Hippocampal formation (tissue), 2 donors: Measurements from ENCODE around the gene ANKRD65.
"Not testable (repeated sequence)": the region's sequence is repeated elsewhere in the genome, so short reads cannot be mapped to it uniquely, and the experiment has no call there.

Experiments
- DNase-seq, 2 donors: peaks; one replicate each; lab custom pipeline; 2025; lab: John Stamatoyannopoulos, UW

ANKRD65 gene

DNA sequence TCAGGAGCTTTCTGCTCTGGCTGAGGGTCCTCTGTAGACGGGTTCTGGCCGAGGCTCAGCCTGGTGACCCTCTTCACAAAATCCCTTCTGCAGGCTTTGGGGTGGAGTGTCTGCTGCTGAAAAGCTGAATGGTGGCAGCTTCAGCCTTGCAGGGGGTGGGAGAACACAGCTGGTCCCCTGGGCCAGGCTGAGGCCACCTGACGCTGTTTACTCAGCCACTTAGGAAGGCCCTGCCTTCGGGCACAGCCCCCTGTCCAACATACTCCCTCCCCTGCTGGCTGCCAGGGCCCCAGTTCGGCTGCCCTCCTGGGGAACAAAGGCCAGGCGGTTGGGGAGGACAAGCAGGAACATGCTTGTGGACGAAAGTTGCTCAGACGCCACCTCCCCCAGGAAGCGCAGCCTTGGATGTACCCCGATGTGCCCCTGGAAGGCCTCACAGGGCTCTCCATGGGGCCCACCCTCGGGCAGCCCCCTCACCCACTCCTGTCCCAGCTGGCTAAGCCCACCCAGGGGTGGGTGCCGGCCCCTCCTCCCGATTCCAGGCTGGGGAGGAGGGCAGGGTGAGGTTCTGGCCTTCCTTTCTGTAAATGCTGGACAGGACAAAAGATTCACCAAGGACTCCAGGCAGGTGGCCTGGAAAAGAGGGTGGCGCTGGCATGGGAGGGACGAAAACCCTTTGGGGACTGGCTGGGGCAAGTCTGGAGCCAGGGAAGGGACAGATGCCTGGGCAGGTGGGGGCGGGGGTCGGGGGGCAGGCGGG lies at the start of gene ANKRD65:
TSS of gene ANKRD65 (minus strand) at position 130 of the 760 bp plus-strand sequence. CDS start 271 bp downstream, outside the sequence.
- DNase-seq, result peak; percentile 36 to 39

DNA sequence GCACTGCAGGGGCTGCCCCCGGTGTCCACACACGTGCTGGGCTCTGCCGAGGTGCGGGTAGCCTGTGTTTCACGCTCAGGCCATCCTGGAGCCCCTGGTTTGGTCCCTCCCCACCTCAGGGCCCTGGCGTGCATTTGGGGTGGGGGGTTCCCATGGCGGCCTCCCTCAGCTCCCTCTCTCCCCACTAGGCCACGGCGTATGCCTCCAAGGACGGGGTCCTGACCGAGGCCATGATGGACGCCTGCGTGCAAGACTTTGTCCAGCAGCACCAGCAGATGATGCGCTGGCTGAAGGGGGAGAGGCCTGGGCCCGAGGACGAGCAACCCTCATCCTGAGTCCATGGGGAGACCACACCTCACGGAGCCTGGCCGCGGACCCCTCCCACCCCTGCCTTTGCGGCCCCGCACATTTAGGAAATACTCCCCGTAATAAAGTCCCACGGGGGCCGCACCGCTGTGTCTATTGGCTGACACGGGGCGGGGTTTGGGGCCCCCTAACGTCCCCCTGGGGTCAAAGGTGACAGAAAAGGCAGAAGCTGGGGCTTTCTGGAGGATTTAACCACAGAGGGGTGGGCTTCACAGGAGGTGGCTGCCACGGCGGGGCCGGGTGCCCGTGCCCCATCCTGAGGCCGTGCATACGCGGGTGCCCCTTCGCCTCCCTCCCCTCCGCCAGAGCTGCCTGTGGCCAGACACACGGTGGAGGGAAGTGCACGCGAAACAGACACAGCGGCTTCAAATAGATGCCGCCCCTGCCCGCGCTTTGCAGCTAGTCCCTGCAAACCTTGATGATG lies 47.3 kb upstream of the ANKRD65 start:
- DNase-seq, result not testable (repeated sequence)

DNA sequence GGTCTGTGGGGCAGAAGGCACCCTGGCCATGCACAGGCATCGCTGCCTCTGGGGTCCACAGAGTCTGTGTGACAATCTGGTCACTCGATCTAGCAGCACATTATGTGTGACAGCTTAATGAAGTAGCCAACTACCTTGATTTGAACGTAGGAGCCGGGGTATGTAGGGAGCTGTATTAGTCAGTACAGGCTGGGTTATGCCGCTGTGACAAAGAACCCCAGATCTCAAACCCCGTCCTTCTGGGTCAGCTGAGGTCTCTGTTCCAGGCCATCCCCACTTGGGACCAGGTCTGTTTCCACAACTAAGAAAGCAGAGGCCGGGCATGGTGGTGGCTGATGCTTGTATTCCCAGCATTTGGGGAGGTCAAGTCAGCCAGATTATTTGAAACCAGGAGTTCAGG lies 42.2 kb upstream of the ANKRD65 start:
- DNase-seq, result no peak

DNA sequence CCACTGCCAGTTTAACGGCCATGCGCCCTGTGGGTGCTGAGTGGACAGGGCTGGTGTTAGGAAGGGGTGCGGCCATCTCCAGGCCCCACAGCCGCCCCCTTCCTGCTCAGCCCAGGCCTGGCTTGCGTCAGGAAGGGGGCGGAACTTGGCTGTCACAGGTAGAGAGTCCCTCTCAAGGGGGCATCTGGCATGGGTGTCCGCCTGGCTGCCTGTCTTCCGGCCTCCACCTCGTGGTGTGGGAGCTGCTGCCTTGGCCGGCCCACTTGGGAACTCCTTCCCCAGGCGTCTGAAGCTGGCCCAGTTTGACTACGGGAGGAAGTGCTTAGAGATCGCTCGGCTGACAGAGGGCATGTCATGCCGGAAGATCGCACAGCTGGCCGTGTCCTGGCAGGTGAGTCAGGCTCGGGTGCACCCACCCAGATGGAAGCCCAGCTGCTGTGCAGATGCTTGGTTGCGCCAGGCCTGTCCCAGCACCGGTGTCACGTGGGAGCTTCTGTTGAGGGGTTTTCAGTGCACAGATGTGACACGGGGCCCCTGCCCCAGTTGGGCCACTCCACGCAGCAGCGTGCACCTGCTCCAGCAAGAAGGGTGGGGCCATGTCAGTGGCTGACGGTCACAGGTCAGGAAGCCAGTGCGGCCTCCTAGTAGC lies 41.4 kb upstream of the ANKRD65 start:
- no peak for DNase-seq

DNA sequence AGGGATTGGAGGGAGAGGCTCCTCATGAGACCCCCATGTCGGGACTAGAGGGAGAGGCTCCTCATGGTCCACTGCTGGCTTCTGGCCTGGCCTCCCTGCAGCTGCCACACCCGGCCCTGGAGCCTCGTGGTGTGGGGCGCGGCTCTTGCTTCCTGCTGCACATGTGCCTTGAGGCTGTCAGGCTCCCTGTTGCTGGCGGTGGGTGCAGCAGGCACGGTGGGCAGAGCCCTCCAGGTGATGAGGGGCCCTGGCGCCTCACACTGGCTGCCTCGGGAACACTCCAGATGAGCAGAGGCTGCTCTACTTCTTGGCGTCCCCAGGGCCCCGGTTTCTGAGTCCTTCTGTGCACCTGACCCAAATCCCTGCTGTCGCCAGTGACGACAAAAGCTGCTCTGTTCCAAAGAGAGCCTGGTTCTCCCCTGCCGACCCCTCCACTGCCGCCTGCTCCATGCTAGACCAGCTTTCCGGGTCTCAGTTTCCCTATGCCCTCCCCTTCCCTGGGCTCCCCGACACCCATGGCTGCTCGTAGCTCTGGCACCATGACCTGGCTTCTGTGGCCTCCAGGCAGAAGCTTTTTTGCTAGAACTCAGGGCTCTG lies 40.7 kb upstream of the ANKRD65 start:
- no peak for DNase-seq

DNA sequence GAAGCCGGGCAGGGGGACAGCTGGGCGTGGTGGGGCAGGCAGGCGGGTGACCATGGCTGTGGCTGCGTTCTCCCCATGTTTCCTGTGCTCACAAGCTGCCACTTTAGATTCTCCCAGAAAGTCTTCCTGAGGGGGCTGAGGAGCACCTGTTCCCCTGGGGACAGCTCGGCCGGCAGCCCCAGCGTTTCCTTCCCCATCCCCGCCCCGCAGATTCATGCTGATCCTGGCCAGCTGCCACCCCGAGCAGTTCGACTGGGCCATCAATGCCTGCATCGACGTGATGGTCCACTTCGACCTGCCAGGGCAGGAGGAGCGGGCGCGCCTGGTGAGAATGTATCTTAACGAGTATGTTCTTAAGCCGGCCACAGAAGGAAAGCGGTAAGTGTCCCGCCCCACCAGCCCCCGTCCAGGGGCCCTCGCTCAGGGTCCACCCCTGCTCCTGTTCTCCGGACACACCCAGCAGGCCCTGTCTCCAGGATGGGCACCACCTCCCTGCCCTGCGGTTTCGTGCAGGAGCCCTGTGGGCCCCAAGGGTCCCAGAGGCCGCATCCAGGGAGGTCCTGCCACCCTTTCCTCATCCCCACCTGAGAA lies 39.6 kb upstream of the ANKRD65 start:
- no peak for DNase-seq

DNA sequence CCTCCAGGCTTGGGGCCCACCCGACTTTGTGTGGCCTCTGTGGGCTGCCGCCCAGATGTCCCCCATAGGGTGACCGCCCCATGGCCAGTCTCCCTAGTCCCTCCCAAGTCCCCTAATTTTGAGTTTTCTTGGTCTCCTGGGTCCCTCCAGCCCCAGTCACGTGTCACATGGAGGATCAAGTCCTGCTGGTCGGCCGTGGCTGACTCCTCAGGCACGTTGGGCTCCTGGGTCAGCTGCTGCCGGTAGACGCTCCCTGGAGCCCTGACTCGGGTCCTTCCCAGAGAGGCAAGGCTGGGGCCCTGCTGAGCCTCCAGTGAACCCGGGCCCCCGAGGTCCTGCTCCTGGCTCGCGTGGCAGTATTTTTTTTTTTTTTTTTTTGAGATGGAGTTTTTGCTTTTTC lies 38.6 kb upstream of the ANKRD65 start:
- DNase-seq, result not testable (repeated sequence)

DNA sequence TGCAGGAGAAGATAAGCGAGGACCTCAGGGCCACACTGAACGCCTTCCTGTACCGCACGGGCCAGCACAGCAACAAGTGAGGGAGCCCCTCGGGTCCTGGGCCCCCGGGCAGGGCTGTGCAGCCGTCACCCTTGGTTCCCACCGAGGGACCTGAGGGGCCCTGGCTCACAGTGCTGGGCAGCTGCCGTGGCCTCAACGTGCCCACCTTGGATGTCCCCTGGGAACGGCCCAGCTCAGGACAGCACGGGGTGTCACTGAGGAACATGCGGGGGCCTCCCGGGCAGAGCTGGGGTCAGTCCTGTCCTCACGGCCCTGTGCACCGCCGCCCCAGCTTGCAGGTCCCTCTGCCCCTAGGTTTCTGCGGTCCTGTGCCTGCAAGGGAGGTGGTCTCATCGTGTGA lies 38.1 kb upstream of the ANKRD65 start:
- DNase-seq, result not testable (repeated sequence)

DNA sequence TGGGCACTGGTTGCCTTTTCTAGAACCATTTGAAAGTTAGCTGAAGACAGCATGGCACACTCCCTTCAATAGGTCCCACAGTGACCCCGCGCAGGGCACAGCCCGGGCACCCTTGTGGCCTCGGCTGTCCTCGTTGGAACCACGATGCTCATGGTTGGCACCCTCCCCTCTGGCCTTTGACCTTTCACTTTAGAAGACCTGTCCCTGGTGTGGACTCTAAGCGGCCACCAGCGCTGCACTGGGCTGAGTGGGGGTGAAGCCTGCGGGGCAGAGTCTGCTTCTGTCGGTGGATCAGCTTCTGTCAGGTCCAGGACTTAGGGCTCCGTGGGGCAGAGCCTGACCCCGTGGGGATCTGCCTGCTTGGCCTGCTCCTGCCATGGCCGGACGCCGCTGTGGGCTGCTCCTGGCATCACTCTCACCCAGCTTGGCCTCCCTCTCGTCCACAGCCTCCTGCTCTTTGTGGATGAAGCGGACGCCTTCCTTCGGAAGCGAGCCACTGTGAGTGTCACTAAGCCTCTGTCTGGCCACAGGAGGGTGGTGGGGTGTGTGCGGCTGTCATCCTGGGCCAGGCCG lies 35.7 kb upstream of the ANKRD65 start:
- not testable (repeated sequence) for DNase-seq

DNA sequence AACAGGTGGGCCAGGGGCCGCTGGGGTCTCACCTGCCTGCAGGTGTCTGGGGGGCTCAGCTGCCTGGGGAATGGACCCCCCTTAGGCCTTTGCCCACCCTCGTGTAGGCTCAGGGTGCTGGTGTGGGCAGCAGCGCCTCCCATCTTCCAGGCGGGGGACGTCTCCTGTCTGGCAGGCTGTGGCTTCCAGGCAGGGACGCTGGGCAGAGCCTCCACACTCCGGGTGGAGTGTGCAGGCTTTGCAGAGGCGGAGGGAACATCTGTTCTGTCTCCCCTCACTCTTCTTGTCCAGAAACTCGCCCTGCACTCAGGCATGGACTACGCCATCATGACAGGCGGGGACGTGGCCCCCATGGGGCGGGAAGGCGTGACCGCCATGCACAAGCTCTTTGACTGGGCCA lies 34.9 kb upstream of the ANKRD65 start:
- not testable (repeated sequence) for DNase-seq

DNA sequence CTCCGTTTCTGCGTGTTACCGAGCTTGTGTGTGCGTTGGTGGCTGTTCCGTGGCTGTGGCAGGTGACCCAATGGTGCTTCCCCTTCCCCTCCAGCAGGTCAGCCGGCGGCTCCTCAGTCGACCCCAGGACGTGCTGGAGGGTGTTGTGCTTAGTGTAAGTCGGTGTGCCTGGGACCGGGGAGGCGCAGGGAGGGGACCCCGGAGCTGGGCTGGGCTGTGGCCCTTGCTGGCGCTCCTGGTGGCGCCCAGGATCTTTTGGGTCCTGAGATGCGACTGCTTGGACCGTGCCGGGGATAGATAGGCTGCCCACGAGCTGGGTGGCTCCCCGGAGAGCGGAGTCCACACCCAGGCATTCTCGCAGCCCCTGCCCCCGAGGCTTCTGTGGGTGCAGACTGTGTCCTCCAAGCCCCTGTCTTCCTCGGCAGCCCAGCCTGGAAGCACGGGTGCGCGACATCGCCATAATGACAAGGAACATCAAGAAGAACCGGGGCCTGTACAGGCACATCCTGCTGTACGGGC lies 34.3 kb upstream of the ANKRD65 start:
- DNase-seq, result no peak

DNA sequence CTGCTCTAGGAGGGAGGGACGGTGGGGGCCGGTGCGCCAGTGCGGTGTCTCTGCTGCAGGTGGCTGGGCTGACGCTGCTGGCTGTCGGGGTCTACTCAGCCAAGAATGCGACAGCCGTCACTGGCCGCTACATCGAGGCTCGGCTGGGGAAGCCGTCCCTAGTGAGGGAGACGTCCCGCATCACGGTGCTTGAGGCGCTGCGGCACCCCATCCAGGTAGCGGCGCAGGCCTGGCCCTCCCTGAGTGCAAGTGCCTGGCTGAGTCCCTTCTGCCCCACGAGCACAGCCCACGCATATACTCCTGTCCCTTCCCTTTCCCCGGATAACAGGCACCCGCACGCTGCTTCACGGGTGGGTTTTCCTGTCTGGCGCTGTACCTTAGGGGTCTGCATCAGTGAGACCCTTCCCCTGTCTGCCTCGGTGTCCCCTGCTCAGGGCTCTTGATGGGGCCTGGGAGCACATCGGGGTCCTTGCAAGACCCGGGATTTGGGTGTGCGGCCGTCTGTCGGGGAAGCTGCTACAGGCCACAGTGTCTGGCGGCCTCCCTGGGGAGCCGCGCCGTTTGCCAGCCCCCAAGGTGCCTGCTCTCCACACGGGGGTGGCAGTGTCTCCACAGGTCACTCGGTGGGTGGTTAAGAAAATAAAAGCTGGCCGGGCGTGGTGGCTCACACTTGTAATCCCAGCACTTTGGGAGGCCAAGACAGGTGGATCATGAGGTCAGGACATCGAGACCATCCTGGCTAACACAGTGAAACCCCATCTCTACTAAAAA lies 33.4 kb upstream of the ANKRD65 start:
- DNase-seq, result not testable (repeated sequence)

DNA sequence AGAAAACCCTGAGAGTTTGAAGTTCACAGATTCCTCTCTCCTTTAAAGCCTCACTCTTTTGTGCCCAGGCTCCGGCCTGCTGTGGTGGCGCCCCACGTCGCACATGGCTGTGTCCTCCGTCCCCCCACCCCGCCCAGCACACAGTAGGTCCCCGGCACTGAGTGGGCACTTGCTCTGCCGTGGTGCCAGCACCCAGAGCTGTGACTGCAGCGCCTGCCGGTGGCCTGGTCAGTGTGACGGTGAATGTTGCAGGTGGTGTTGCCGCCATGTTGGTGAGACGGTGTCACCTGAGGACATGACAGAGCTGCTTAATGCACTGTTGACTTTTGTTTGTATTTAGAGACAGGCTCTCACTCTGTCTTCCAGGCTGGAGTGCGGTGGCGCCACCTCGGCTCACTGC lies 31.8 kb upstream of the ANKRD65 start:
- DNase-seq, result no peak

DNA sequence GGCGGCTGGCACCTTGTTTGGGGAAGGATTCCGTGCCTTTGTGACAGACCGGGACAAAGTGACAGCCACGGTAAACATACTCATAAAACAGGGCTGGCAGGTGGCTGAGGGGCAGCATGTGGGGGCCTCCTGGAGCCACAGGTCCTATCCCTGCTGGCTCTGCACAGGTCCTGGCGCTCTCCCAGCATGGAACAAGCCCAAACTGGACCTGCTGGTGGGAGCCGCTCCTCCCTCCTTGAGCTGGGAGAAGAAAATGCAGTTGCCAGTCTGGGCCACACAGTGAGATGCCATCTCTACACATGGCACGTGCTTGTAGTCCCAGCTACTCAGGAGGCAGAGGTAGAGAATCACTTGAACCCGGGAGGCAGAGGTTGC lies 31.3 kb upstream of the ANKRD65 start:
- DNase-seq, result not testable (repeated sequence)

DNA sequence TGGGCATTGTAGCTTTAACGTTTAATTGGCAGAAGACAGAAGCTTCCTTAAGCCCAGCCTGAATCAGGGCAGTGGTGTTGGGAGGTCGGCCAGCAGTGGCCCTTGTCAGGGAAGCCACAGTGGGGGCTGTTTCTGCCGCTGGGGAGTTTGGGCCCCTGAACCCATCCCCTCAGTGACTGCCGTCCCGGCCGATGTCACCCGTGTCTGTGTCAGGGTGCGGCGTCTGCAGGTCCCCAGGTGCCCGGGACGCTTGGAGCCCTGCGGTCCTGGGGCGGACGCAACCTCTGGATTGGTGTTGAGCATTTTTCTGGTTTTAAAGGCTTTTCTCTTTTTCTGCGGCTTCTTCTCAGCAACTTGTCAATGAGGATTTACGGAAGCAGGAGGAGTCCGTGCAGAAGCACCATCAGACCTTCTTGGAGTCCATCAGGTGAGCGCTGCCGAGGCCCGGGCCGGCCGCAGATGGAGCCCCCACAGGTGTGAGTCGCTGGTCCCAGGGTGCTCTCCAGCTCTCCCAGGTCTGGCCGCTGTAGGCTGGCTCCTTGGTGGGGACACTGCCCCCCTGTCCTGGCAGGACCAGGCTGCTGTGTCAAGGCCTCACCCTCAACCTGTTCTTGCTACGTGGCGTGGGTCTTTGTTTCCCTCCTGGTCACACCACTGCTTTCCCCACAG lies 30.8 kb upstream of the ANKRD65 start:
- no peak for DNase-seq

DNA sequence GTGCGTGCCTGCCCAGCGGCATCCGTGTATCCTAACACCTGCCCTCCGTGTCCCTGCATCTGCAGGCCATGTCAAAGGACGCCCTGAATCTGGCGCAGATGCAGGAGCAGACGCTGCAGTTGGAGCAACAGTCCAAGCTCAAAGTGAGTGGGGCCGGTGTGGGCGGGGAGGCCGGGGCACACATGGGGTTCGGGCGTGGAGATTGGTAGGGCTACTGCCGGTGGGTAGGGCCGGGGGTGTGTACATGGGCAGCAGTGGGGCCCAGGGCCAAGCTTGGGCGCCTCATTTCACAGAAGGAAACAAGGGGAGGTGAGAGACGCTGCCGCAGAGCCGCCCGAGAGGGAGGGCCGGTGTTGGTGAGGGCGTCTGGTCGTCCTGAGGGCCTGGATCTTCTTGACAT lies 29.5 kb upstream of the ANKRD65 start:
- not testable (repeated sequence) for DNase-seq

DNA sequence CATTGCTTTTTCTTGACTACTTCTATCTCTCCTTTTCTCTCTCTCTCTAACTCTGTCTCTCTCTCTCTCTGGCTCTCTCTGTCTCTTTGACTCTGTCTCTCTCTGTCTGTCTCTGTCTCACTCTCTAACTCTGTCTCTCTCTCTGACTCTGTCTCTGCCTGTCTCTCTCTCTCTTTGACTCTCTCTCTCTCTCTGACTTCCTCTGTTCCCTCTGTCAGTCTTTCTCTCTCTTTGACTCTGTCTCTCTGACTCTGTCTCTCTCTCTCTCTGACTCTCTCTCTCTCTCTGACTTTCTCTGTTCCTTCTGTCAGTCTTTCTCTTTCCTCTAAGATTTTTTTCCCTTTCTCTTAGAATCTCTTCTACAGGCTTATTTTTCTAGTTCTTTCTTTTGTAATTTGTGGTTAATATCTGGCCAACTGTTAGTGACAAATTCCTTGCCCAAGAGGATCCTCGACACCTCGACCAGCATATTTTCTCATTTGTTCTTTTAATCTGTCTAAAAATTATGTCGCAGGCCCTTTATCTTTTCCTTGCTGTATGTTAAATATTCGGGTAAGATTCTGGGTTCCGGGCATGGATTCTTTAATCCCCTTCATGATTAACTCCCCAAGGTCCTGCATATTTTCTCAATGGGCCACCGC lies 28.1 kb upstream of the ANKRD65 start, which contains the start of gene ATAD3C:
TSS of gene ATAD3C (plus strand) at position 591 of the 641 bp plus-strand sequence. CDS start 995 bp downstream, outside the sequence.
- DNase-seq, result no peak

DNA sequence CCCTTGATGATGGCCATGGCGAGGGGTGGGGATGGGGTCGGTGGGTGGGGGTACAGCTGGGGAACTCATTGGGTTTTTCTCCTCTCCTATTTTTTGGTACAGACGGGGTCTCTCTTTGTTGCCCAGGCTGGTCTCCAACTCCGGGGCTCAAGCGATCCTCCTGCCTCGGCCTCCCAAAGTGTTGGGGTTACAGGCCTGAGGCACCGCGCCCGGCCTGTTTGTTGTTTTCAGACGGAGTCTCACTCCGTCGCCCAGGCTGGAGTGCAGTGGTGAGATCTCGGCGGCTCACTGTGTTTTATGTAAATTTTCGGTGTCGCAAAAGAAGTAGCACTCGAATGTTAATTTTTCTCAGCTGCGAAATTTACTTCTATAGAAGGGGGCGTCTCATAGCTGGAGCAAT lies 25.6 kb upstream of the ANKRD65 start:
- not testable (repeated sequence) for DNase-seq

DNA sequence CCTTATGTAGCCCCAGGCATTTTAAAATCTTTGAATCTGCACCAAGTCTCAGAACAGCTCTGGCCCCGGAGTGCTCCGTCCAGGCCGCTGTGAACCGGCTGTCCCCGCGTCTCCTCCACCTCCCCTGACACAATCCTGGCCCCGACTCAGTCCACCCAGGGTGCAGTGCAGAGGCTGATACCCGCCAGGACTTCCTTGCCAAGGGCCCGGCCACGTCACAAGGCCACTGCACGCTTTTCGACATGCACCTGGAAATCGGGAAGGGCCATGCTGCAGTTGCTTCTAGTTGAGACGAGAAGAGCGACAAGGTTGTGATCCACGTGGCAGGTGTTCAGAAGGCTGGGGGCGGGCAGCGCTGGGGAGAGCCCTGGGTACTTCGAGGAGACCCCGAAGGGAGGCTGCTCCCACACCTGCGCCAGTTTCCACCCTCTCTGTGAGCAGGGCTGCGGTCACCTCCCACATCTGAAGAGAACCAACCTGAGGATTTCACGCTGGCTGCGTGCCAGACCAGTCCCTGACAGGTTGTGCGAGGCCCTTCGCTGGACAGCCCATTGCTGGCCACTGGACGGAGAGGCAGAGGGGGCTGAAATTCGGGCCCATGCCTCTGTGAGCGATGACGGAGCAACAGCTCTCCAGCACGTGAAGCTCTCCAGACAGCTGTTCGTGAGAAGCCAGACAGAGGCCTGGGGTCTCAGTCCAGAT lies 21.1 kb upstream of the ANKRD65 start:
- no peak for DNase-seq
